Ectodermal cell (in vitro differentiated cells): ENCODE data around the gene GDF3.

Source experiments
- H3K27ac ChIP-seq: 2 replicates; pipeline ENCODE4 v1.7.0; 2013; ENCODE audit warnings: mild to moderate bottlenecking, low read depth, low read length; ENCODE audit not compliant: insufficient read depth, poor library complexity, severe bottlenecking
- H3K27me3 ChIP-seq: 2 replicates; pipeline ENCODE4 v1.7.0; 2013; ENCODE audit warnings: mild to moderate bottlenecking, low read length; ENCODE audit not compliant: insufficient read depth, control insufficient read depth, poor library complexity, severe bottlenecking
- H3K36me3 ChIP-seq: one replicate; pipeline ENCODE4 v1.7.0; 2013; ENCODE audit warnings: low read length; ENCODE audit not compliant: control insufficient read depth, insufficient read depth
- H3K4me1 ChIP-seq: one replicate; pipeline ENCODE4 v1.7.0; 2013; ENCODE audit warnings: low read length; ENCODE audit not compliant: control insufficient read depth, insufficient read depth
- H3K4me3 ChIP-seq: 2 replicates; pipeline ENCODE4 v1.7.0; 2013; ENCODE audit warnings: low read depth, low read length, control low read depth; ENCODE audit not compliant: insufficient read depth
- H3K9me3 ChIP-seq: 2 replicates; pipeline ENCODE4 v1.7.0; 2013; ENCODE audit warnings: mild to moderate bottlenecking, low read length, moderate library complexity; ENCODE audit not compliant: control insufficient read depth
- WGBS, 2 experiments: methylation state at CpG; one replicate each; pipeline ENCODE4 v1.1.7; 2013; ENCODE audit warnings: missing lambda C conversion rate in 2 of 2; 5-methylcytosine and 5-hydroxymethylcytosine counted together

The GDF3 gene

DNA sequence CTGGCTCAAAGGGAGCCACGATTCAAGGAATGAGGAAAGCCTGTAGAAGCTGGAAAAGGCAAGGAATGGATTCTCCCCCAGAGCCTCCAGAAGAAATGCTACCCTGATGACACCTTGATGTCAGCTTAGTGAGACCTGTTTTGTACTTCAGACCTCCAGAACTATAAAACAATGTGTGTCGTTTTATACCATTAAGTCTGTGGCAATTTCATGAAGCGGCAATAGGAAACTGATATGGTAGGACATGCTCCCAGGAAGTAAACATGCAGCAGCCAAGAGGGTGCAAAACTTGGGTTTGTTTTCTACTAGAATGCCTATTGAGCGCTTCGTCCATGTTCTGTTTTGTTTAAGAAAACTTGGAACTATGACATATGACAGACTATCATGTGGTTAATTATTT lies 27.4 kb downstream of the GDF3 start:
- Histone ChIP-seq H3K4me3 (no peak overlapping the region), H3K9me3 (no peaks in the 10 kb centered on the region), H3K36me3 (no peaks in the 10 kb centered on the region), H3K27ac (no peak overlapping the region), H3K27me3 (no peaks in the 10 kb centered on the region), H3K4me1 (no peaks in the 10 kb centered on the region)
- 91 to 95% methylated on average over 5 of the region's 5 CpGs for WGBS, 2 experiments

DNA sequence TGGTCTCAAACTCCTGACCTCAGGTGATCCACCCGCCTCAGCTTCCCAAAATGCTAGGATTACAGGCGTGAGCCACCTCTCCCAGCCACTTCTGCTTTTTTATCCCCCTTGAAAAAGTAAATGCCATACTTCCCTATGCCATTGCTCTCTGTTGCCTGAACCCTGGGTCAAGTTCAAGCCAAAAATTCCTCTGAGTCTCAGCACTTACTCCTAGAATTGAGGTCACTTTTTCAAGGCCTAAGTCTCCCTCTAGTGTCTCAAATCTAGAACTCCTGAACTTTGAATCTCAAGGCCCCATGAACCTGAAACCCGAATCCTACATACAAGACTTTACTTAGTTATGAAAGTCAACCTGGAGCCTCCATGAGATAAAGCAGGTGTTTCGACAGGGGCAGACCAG lies 28.4 kb downstream of the GDF3 start:
- H3K36me3 ChIP-seq = no peaks in the 10 kb centered on the region
- no peak overlapping the region for H3K27ac ChIP-seq
- H3K27me3 ChIP-seq = no peaks in the 10 kb centered on the region
- H3K4me3 ChIP-seq = no peak overlapping the region
- WGBS, 2 experiments = 83 to 87% methylated on average over 4 of the region's 4 CpGs
- no peaks in the 10 kb centered on the region for H3K4me1 ChIP-seq
- H3K9me3 ChIP-seq = no peaks in the 10 kb centered on the region

DNA sequence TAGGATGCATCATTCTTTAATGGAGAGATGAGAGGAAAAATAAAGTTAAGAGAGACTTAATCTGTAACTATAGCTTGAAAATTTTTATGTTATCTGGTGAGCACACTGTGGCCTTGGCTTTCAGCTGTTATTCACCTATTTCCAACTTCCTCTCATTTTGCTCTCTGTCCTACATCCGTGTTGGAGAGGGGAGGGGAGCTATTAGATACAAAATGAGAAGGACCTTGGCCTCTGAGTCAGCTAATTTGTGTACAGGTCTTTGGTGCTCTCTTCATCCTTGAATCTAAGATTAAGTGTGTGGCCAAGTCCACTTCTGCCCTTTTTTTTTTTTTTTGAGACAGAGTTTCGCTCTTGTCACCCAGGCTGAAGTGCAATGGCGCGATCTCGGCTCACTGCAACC lies 29.0 kb downstream of the GDF3 start:
- no peaks in the 10 kb centered on the region for H3K27me3 ChIP-seq
- H3K9me3 ChIP-seq = no peaks in the 10 kb centered on the region
- H3K4me3 ChIP-seq = no peak overlapping the region
- 87 to 90% methylated on average over 2 to 5 of the region's 5 CpGs for WGBS, 2 experiments
- H3K27ac ChIP-seq = no peak overlapping the region
- no peaks in the 10 kb centered on the region for H3K36me3 ChIP-seq
- H3K4me1 ChIP-seq = no peaks in the 10 kb centered on the region

DNA sequence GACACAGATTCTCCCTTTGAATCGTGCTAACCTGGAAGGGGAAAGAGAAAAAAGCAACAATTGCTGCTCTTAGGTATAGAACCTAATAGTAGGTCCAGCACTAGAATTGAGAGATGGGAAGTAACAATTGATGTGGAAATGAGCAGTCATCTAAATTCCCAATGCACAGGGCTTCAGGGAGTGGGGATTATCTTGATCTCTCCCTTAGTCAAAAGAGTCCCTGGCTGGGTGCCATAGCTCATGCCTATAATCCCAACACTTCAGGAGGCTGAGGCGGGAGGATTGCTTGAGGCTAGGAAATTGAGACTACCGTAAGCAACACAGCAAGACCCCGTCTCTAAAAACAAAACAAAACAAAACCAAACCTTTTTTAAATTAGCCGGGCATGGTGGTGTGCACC lies 33.8 kb downstream of the GDF3 start:
- H3K27me3 ChIP-seq = no peaks in the 10 kb centered on the region
- no peaks in the 10 kb centered on the region for H3K9me3 ChIP-seq
- WGBS, 2 experiments = 56 to 65% methylated on average over 5 of the region's 5 CpGs
- no peaks in the 10 kb centered on the region for H3K4me1 ChIP-seq
- H3K36me3 ChIP-seq = no peaks in the 10 kb centered on the region
- H3K4me3 ChIP-seq = no peak overlapping the region
- peak overlapping the region; percentile 26 for H3K27ac ChIP-seq

DNA sequence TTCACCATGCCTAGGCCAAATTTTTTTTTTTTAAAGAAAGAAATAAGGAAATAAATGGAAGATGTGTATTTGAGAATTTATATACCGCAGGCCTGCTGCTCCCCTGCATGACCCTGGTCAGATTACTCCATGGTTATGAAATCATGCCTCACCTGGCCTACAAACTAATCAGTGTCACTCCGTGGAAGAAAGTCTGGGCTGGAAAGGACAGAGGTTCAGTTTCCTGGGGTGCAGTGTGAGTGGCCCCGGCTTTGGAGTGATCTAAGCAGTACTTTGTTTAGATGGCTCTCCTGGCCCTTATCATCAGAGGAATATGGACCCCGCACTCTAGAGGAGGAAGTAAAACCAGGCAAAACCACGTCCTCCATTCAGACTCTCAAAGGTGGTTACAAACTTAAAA lies 39.5 kb downstream of the GDF3 start:
- Histone ChIP-seq H3K27me3 (no peaks in the 10 kb centered on the region), H3K9me3 (no peaks in the 10 kb centered on the region), H3K36me3 (no peaks in the 10 kb centered on the region), H3K27ac (no peak overlapping the region), H3K4me1 (no peaks in the 10 kb centered on the region), H3K4me3 (no peak overlapping the region)
- 94% methylated on average over 5 of the region's 5 CpGs for WGBS, 2 experiments

DNA sequence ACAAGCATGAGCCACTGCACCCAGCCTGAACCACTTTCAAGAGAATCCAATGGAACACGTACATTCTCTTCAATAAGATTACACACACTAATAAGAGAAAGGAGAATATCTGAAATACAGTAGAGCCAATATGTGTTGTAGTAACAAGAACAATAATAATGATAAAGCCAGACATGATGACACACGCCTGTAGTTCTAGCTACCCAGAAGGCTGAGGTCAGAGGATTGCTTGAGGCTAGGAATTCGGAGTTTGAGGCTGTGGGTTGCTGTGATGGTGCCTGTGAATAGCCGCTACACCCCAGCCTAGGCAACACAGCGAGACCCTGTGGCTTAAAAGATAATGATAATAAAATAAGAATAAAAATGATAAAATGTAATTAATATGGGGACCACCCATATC lies 45.5 kb downstream of the GDF3 start:
- Histone ChIP-seq H3K4me1 (no peaks in the 10 kb centered on the region), H3K27ac (no peak overlapping the region), H3K4me3 (no peak overlapping the region), H3K27me3 (no peaks in the 10 kb centered on the region), H3K9me3 (no peaks in the 10 kb centered on the region), H3K36me3 (no peaks in the 10 kb centered on the region)
- 94 to 99% methylated on average over 3 to 4 of the region's 5 CpGs for WGBS, 2 experiments

DNA sequence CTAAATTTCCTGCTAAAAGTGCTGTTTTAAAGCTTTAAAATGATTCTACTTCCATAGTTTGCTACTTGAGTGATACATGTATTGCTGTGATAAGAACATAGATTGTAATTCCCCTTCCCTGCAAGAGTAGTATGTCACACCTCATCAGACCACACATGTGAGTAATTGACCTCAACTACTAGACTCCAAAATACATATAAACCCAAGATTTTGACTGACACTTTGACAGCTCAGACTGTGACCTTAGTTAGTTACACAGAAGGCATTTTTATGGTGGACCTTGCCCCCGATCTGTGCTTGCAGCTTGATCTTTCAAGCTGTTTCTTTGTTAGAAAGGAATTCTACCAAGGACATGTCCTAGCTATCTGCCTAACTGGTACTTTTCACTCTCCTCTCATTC lies 48.5 kb downstream of the GDF3 start:
- Histone ChIP-seq H3K27me3 (no peaks in the 10 kb centered on the region), H3K9me3 (no peaks in the 10 kb centered on the region), H3K4me1 (peaks cover 6% of the 10 kb centered on the region), H3K4me3 (no peak overlapping the region), H3K27ac (no peak overlapping the region), H3K36me3 (no peaks in the 10 kb centered on the region)
- WGBS, 2 experiments = 0% methylated on average over 1 of the region's 1 CpG

DNA sequence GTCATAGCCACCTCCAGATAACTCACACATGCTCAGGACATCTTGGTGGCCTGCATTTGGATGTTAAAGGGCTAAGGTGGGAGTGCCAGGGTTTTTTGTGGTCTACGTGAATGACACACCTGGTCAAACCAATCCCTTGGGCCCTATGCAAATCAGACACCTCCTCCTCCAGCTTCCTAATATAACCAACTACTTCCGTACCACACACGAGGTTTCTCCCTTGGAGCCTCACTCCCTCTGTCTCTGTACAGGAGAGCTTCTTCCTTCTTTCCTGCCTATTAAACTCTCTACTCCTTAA lies 49.4 kb downstream of the GDF3 start:
- Histone ChIP-seq H3K9me3 (no peaks in the 10 kb centered on the region), H3K27me3 (no peaks in the 10 kb centered on the region), H3K4me1 (peaks cover 6% of the 10 kb centered on the region), H3K36me3 (no peaks in the 10 kb centered on the region), H3K4me3 (no peak overlapping the region), H3K27ac (no peak overlapping the region)
- WGBS, 2 experiments = 85 to 87% methylated on average over 3 of the region's 3 CpGs

DNA sequence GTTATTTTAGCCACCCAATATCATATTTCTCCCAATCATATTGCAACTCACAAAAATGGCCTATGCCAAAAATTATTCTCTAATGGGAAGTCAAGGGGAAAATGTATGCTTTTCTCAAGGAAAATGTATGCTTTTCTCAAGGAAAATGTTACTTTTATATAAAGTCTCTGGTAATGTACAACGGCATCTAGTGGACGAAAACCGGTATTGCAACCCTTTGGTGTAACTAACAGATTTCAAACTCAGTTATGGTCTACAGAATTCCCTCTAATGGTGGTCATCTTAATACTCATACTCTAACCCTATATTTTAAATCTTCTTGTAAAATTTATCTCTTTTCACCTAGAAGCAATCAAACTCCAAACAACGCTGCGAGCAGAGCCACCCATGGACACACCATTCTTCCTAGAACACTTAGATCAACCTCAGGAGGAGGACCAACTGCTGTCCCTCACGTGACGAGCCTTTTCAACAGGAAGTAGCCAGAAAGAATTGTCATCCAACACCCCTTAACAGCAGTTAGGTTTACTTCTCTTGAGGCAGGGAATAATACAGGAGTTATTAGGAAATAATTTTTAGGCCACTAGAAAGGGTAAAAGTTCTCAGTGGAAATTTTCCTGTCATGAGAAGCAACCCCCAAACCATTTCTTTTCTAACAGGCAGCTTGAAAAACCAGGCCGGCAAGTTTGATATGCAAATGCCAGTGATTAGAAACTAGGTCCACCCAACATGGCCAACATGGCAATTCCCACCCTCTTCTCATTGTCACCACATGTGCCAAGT lies 50.0 kb downstream of the GDF3 start:
- H3K27ac ChIP-seq = no peak overlapping the region
- no peak overlapping the region for H3K4me3 ChIP-seq
- H3K9me3 ChIP-seq = no peaks in the 10 kb centered on the region
- no peaks in the 10 kb centered on the region for H3K36me3 ChIP-seq
- peaks cover 6% of the 10 kb centered on the region for H3K4me1 ChIP-seq
- H3K27me3 ChIP-seq = no peaks in the 10 kb centered on the region
- 38 to 39% methylated on average over 8 of the region's 8 CpGs for WGBS, 2 experiments

DNA sequence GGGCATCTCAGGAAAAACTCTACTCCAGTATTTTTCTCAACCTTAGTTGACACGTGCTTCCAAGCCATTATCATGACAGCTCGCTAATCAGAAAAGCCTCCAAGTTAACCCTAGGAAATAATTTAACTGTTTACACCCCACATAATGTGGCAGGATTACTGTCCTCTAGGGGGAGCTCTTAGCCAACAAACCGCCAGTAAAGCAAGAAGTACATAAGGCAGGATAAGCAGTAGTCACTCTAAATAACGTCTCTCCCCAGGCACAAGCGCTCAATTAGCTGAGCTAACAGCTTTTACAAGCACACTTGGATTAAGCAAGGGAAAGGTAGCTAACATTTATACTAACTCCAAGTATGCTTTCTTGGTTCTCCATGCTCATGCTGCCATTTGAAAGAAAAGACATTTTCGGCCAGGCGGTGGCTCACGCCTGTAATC lies 52.7 kb downstream of the GDF3 start:
- H3K9me3 ChIP-seq = no peaks in the 10 kb centered on the region
- no peaks in the 10 kb centered on the region for H3K36me3 ChIP-seq
- H3K27ac ChIP-seq = no peak overlapping the region
- no peaks in the 10 kb centered on the region for H3K27me3 ChIP-seq
- H3K4me3 ChIP-seq = no peak overlapping the region
- peaks cover 7% of the 10 kb centered on the region for H3K4me1 ChIP-seq
- 53 to 55% methylated on average over 8 of the region's 8 CpGs for WGBS, 2 experiments

DNA sequence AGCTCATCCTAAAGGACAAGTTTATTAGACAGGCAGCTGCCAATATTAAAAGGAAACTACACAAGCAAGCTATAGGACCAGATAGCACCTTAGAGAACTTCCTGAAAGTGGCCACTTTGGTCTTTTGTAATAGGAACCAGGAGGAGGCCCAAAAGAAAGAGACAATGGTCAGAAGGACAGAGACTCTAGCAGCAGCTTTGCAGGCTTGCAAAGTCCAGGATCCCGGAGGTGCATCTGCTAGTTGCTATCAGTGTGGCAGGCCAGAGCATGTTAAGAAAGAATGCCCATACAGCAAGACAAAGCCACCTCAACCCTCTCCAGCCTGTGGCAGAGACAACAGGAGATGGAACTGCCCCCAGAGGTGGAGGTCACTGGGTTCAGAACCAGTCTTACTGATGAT lies 53.3 kb downstream of the GDF3 start:
- 48 to 70% methylated on average over 1 of the region's 1 CpG for WGBS, 2 experiments
- H3K4me1 ChIP-seq = peaks cover 10% of the 10 kb centered on the region
- no peak overlapping the region for H3K27ac ChIP-seq
- no peaks in the 10 kb centered on the region for H3K9me3 ChIP-seq
- H3K36me3 ChIP-seq = no peaks in the 10 kb centered on the region
- H3K4me3 ChIP-seq = no peak overlapping the region
- no peaks in the 10 kb centered on the region for H3K27me3 ChIP-seq
